SK-N-SH treated with all-trans-retinoic acid at 6 μM for 48 hours (cell line): ENCODE data around the gene TMEM63A.

Source experiments
- ATAC-seq: fragments of 200-7000 bp; cut with Tn5 transposase; 3 replicates; pipeline ENCODE4 v1.9.1; 2020; ENCODE audit warnings: mild to moderate bottlenecking, moderate library complexity
- ARNTL ChIP-seq: fragments of 450-650 bp; formaldehyde crosslinking; IDR thresholded peaks from 2 replicates; pipeline ENCODE4 v1.5.0; 2020; ENCODE audit warnings: low read depth, mild to moderate bottlenecking, moderate library complexity, borderline replicate concordance
- BACH2 ChIP-seq: fragments of 250-450 bp; sonication (Bioruptor Pico); IDR thresholded peaks from 2 replicates; pipeline ENCODE4 v1.9.0; 2021; ENCODE audit warnings: mild to moderate bottlenecking, borderline replicate concordance
- CREB5 ChIP-seq: fragments of 250-450 bp; sonication (Bioruptor Pico); IDR thresholded peaks from 2 replicates; pipeline ENCODE4 v1.5.1; 2020; ENCODE audit warnings: low read depth, mild to moderate bottlenecking, moderate library complexity
- CSRNP3 ChIP-seq: fragments of 250-450 bp; sonication (Bioruptor Pico); IDR thresholded peaks from 2 replicates; pipeline ENCODE4 v1.5.1; 2021; ENCODE audit warnings: mild to moderate bottlenecking, moderate library complexity
- GLIS3 ChIP-seq: fragments of 250-450 bp; sonication (Bioruptor Pico); IDR thresholded peaks from 2 replicates; pipeline ENCODE4 v1.5.0; 2020; ENCODE audit warnings: mild to moderate bottlenecking, moderate library complexity
- ISL1 ChIP-seq: fragments of 250-450 bp; sonication (Bioruptor Pico); IDR thresholded peaks from 2 replicates; pipeline ENCODE4 v2.1.2; 2022; ENCODE audit warnings: mild to moderate bottlenecking, moderate library complexity
- OSR1 ChIP-seq: fragments of 250-450 bp; sonication (Bioruptor Pico); IDR thresholded peaks from 2 replicates; pipeline ENCODE4 v1.8.0; 2022; ENCODE audit warnings: moderate library complexity, mild to moderate bottlenecking, inconsistent platforms
- PATZ1 ChIP-seq: fragments of 250-450 bp; sonication (Bioruptor Pico); IDR thresholded peaks from 2 replicates; pipeline ENCODE4 v1.8.0; 2020; ENCODE audit warnings: mild to moderate bottlenecking, moderate library complexity, borderline replicate concordance
- POU6F1 ChIP-seq: fragments of 250-450 bp; sonication (Bioruptor Pico); IDR thresholded peaks from 2 replicates; pipeline ENCODE4 v1.8.0; 2021; ENCODE audit warnings: low read depth, mild to moderate bottlenecking, moderate library complexity, borderline replicate concordance
- PPARA ChIP-seq: fragments of 250-450 bp; sonication (Bioruptor Pico); IDR thresholded peaks from 2 replicates; pipeline ENCODE4 v1.5.0; 2020; ENCODE audit warnings: mild to moderate bottlenecking, borderline replicate concordance
- RARB ChIP-seq: fragments of 250-450 bp; sonication (Bioruptor Pico); IDR thresholded peaks from 2 replicates; pipeline ENCODE4 v1.8.0; 2021; ENCODE audit warnings: mild to moderate bottlenecking, moderate library complexity
- TCF4 ChIP-seq: fragments of 250-450 bp; sonication (Bioruptor Pico); IDR thresholded peaks from 2 replicates; pipeline ENCODE4 v1.8.0; 2021; ENCODE audit warnings: mild to moderate bottlenecking, moderate library complexity, borderline replicate concordance
- TOX ChIP-seq: fragments of 250-450 bp; sonication (Bioruptor Pico); IDR thresholded peaks from 2 replicates; pipeline ENCODE4 v1.8.0; 2021; ENCODE audit warnings: mild to moderate bottlenecking, moderate library complexity, borderline replicate concordance
- TSHZ2 ChIP-seq: fragments of 250-450 bp; sonication (Bioruptor Pico); IDR thresholded peaks from 2 replicates; pipeline ENCODE4 v1.5.0; 2020; ENCODE audit warnings: mild to moderate bottlenecking, moderate library complexity
- ZC3H10 ChIP-seq: fragments of 250-450 bp; sonication (Bioruptor Pico); IDR thresholded peaks from 2 replicates; pipeline ENCODE4 v1.5.1; 2021; ENCODE audit warnings: mild to moderate bottlenecking, moderate library complexity
- ZFP3 ChIP-seq: fragments of 250-450 bp; sonication (Bioruptor Pico); IDR thresholded peaks from 2 replicates; pipeline ENCODE4 v1.5.0; 2020; ENCODE audit warnings: mild to moderate bottlenecking, moderate library complexity
- ZFP30 ChIP-seq: fragments of 450-650 bp; formaldehyde crosslinking; IDR thresholded peaks from 2 replicates; pipeline ENCODE4 v1.5.0; 2022; ENCODE audit warnings: mild to moderate bottlenecking, moderate library complexity
- ZNF565 ChIP-seq: fragments of 450-650 bp; formaldehyde crosslinking; conservative IDR thresholded peaks from 2 replicates; pipeline ENCODE4 v1.5.0; 2020; ENCODE audit warnings: low read depth, mild to moderate bottlenecking, moderate library complexity
- ZNF70 ChIP-seq: fragments of 450-650 bp; formaldehyde crosslinking; IDR thresholded peaks from 2 replicates; pipeline ENCODE4 v1.5.0; 2020; ENCODE audit warnings: mild to moderate bottlenecking, moderate library complexity
- ZNF8 ChIP-seq: fragments of 450-650 bp; formaldehyde crosslinking; IDR thresholded peaks from 2 replicates; pipeline ENCODE4 v1.5.0; 2020; ENCODE audit warnings: mild to moderate bottlenecking, moderate library complexity

TMEM63A gene

GRCh38 chr1:225892307-225892706, 10.1 kb upstream of the TMEM63A start:
- TF ChIP-seq TSHZ2 (CRISPR knock-in tag): no peak
- TF ChIP-seq ZC3H10 (CRISPR knock-in tag): no peak
- TF ChIP-seq ZNF70 (CRISPR knock-in tag): no peak
- TF ChIP-seq CSRNP3 (CRISPR knock-in tag): no peak
- TF ChIP-seq ZFP3 (CRISPR knock-in tag): no peak
- no peak for TF ChIP-seq TOX (CRISPR knock-in tag)
- no peak for TF ChIP-seq ZNF565 (CRISPR knock-in tag)

GRCh38 chr1:225891229-225891972, 9.2 kb upstream of the TMEM63A start:
- no peak for ATAC-seq
- no peak for TF ChIP-seq CREB5
- no peak for TF ChIP-seq OSR1
- no peak for TF ChIP-seq ZFP30 (CRISPR knock-in tag)
- no peak for TF ChIP-seq TSHZ2 (CRISPR knock-in tag)
- no peak for TF ChIP-seq ZC3H10 (CRISPR knock-in tag)
- TF ChIP-seq CSRNP3 (CRISPR knock-in tag): no peak
- TF ChIP-seq ISL1: no peak
- no peak for TF ChIP-seq POU6F1
- no peak for TF ChIP-seq ARNTL
- no peak for TF ChIP-seq ZNF8 (CRISPR knock-in tag)
- TF ChIP-seq ZNF70 (CRISPR knock-in tag): no peak
- TF ChIP-seq BACH2 (CRISPR knock-in tag): no peak
- TF ChIP-seq PATZ1: no peak
- no peak for TF ChIP-seq GLIS3 (CRISPR knock-in tag)
- no peak for TF ChIP-seq TOX (CRISPR knock-in tag)
- no peak for TF ChIP-seq TCF4
- no peak for TF ChIP-seq ZFP3 (CRISPR knock-in tag)
- no peak for TF ChIP-seq ZNF565 (CRISPR knock-in tag)
- TF ChIP-seq RARB (CRISPR knock-in tag): no peak
- no peak for TF ChIP-seq PPARA (CRISPR knock-in tag)

More at GRCh38 chr1:225892307-225892706, 10.1 kb upstream of the TMEM63A start:
- ATAC-seq: no peak
